Measurements from ENCODE around the gene GPRIN3.

The GPRIN3 gene

DNA sequence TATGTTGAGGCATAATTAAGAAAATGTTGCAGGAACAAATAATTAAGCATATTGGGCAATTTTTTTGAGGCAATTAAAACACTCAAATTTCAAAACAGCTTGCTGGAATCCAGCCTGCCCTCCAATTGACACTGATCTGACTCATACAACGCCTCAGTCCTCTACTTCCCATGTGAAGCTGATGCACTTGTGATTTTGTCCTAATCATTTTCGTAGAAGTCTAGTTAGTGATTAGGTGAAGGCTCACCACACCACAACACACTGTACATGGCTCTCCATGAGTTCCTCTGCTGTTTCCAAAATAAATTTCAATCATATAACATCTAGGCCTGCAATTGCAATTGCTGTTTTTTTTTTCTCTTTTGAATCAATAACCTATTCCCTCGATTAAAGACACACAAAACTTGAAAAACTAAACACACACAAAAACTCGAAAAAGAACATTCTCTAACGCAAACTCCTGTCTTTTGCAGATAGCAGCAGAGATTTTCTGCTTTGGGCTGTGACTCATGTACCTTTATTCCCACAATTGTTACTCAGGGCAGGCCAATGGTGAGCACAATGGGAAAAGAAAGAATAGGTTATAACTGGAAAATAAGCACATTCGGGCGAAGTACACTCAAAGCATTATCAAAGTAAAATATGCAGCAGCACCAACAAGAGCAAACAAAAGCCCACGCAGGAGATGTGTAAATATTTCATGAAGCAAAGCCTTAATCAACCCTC lies 1.7 kb downstream of the GPRIN3 start:
- no peak overlapping the region for H3K9ac ChIP-seq (ENCODE audit: insufficient read length, low read depth)
- H3K27me3 ChIP-seq (ENCODE audit: insufficient read depth, insufficient read length): peaks cover 18% of the 10 kb centered on the region
- H3K4me1 ChIP-seq (ENCODE audit: insufficient read depth, insufficient read length): no peaks in the 10 kb centered on the region
- H3K36me3 ChIP-seq (ENCODE audit: insufficient read depth, insufficient read length, low read length): no peaks in the 10 kb centered on the region
- TF ChIP-seq YY1 (IDR thresholded peaks at IDR 0.05; ENCODE audit: insufficient read depth, insufficient read length) (no peak), SUZ12 (IDR thresholded peaks at IDR 0.05; ENCODE audit: extremely low read depth, insufficient read depth, insufficient read length) (no peak)
- no peaks in the 10 kb centered on the region for H3K9me3 ChIP-seq (ENCODE audit: insufficient read depth, low read length)
- no peak for DNase-seq (ENCODE audit: low read depth, low spot score)
- H3K4me3 ChIP-seq (ENCODE audit: insufficient read length, low read depth): no peak overlapping the region

DNA sequence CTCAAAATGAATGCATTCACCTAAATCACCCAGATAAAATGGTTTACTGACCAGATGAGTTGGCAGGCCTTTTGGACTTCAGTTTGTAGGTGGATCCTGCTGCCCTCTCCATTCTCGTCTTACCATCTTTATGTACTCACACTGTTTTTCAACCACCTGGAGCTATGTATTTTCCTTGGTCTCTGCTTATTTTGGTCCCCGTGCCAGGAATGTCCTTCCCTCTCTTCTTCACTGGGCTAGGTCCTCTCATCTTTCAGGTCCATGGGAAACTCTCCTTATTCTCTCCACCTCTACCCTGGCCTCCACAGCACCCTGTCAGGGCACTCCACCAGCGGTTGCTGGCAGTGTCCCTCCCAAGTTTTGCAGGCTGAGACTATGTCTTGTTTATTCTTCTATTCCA lies 2.6 kb downstream of the GPRIN3 start:
- no peak for DNase-seq (ENCODE audit: low read depth, low spot score)
- Histone ChIP-seq H3K4me1 (ENCODE audit: insufficient read depth, insufficient read length) (no peaks in the 10 kb centered on the region), H3K9ac (ENCODE audit: insufficient read length, low read depth) (no peak overlapping the region), H3K27me3 (ENCODE audit: insufficient read depth, insufficient read length) (peaks cover 18% of the 10 kb centered on the region), H3K4me3 (ENCODE audit: insufficient read length, low read depth) (no peak overlapping the region), H3K9me3 (ENCODE audit: insufficient read depth, low read length) (no peaks in the 10 kb centered on the region), H3K36me3 (ENCODE audit: insufficient read depth, insufficient read length, low read length) (no peaks in the 10 kb centered on the region)
- TF ChIP-seq YY1 (IDR thresholded peaks at IDR 0.05; ENCODE audit: insufficient read depth, insufficient read length): no peak
- no peak for TF ChIP-seq ZNF274 (IDR thresholded peaks at IDR 0.05; ENCODE audit: low read depth, low read length)
- TF ChIP-seq SUZ12 (IDR thresholded peaks at IDR 0.05; ENCODE audit: extremely low read depth, insufficient read depth, insufficient read length): no peak

DNA sequence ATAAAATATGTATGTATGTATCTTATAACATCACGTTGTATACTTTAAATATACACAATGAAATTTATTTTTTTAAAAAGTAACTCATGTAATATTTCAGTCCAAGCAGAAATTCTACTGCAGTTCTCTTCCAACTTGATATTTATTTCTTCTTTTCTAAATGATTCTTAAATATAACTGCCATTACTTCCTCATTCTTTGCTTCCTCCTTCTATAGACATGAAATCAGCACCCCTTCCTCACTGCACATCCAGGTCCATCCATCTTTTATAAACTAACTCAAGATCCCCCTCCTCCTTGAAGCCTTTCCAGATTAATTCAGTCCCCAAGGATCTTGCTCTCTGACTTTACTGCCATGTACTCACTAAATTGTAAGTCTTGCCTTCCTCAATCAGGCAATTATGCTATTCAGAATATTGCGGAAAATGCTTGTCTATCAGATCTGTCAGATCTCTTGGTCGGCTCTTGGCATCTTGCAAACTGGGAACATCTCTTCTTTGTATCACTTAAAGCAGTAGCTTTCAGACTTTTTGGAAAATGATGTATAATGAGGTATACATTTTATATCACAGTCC lies 3.7 kb downstream of the GPRIN3 start:
- no peak for DNase-seq (ENCODE audit: low read depth, low spot score)
- Histone ChIP-seq H3K4me3 (ENCODE audit: insufficient read length, low read depth) (no peak overlapping the region), H3K9ac (ENCODE audit: insufficient read length, low read depth) (no peak overlapping the region), H3K27me3 (ENCODE audit: insufficient read depth, insufficient read length) (peaks cover 18% of the 10 kb centered on the region), H3K36me3 (ENCODE audit: insufficient read depth, insufficient read length, low read length) (no peaks in the 10 kb centered on the region), H3K9me3 (ENCODE audit: insufficient read depth, low read length) (no peaks in the 10 kb centered on the region), H3K4me1 (ENCODE audit: insufficient read depth, insufficient read length) (no peaks in the 10 kb centered on the region)
- TF ChIP-seq SUZ12 (IDR thresholded peaks at IDR 0.05; ENCODE audit: extremely low read depth, insufficient read depth, insufficient read length): no peak
- TF ChIP-seq YY1 (IDR thresholded peaks at IDR 0.05; ENCODE audit: insufficient read depth, insufficient read length): no peak
- no peak for TF ChIP-seq ZNF274 (IDR thresholded peaks at IDR 0.05; ENCODE audit: low read depth, low read length)

DNA sequence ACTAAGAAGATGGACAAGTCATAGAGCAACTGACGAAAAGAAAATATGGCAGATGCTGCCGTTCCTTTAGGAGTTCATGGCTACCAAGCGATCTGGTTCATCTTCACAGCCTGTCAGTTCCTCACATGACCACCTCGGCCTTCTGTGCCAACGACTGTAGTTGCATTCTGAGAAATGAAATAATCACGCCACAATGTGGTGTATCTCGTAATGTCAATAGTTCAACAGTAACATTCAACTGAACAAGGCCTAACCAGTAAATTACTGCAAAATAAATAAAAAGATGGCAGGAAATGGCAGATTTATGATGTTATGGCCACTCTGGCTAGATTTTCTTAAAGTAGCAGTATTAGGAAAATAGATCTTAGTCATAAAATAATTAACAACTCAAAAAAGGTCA lies 4.4 kb downstream of the GPRIN3 start:
- DNase-seq (ENCODE audit: low read depth, low spot score): no peak
- no peaks in the 10 kb centered on the region for H3K9me3 ChIP-seq (ENCODE audit: insufficient read depth, low read length)
- no peak overlapping the region for H3K9ac ChIP-seq (ENCODE audit: insufficient read length, low read depth)
- peaks cover 18% of the 10 kb centered on the region for H3K27me3 ChIP-seq (ENCODE audit: insufficient read depth, insufficient read length)
- H3K4me1 ChIP-seq (ENCODE audit: insufficient read depth, insufficient read length): no peaks in the 10 kb centered on the region
- no peak overlapping the region for H3K4me3 ChIP-seq (ENCODE audit: insufficient read length, low read depth)
- no peaks in the 10 kb centered on the region for H3K36me3 ChIP-seq (ENCODE audit: insufficient read depth, insufficient read length, low read length)
- TF ChIP-seq ZNF274 (IDR thresholded peaks at IDR 0.05; ENCODE audit: low read depth, low read length) (no peak), SUZ12 (IDR thresholded peaks at IDR 0.05; ENCODE audit: extremely low read depth, insufficient read depth, insufficient read length) (no peak), YY1 (IDR thresholded peaks at IDR 0.05; ENCODE audit: insufficient read depth, insufficient read length) (no peak)

DNA sequence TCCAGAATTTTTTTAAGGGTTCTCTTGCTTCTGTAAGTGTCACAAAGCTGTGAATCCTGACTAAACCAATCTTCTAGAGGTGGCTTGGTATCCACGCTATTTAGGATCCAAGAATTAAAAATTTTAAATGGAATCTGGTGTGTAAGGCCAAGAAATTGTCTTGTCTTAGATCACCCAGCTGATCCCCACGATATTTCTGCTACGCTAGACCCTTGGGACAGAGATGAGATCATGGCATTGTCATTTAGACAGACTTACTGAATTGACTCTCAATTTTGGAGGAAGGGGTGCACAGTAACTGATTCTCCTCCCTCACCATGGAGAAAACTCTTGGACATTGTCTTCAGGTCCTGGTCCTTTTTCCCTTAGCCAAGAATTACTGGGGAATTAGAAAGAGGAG lies 5.7 kb downstream of the GPRIN3 start:
- Histone ChIP-seq H3K27me3 (ENCODE audit: insufficient read depth, insufficient read length) (peaks cover 13% of the 10 kb centered on the region), H3K9me3 (ENCODE audit: insufficient read depth, low read length) (no peaks in the 10 kb centered on the region), H3K9ac (ENCODE audit: insufficient read length, low read depth) (no peak overlapping the region), H3K4me3 (ENCODE audit: insufficient read length, low read depth) (no peak overlapping the region), H3K36me3 (ENCODE audit: insufficient read depth, insufficient read length, low read length) (no peaks in the 10 kb centered on the region), H3K4me1 (ENCODE audit: insufficient read depth, insufficient read length) (no peaks in the 10 kb centered on the region)
- no peak for TF ChIP-seq SUZ12 (IDR thresholded peaks at IDR 0.05; ENCODE audit: extremely low read depth, insufficient read depth, insufficient read length)
- no peak for DNase-seq (ENCODE audit: low read depth, low spot score)

DNA sequence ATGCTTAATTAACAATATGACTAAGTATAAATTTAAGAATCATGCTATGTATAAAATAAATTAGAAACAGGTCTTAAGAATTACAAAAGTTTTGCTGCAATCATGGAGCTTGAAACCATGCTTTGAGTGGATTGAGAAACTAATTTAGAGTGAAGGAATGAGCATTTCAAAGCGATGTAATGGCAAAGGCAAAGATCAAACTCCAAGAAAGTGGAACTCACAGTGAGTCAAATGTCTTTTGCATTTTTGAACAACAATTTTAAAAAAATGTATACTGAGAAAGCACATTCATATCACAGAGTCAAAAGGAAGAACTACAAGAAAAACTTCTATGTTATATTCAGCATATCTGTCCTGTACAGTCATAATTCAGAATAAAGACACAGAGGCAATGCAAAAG lies 6.6 kb downstream of the GPRIN3 start:
- no peak for DNase-seq (ENCODE audit: low read depth, low spot score)
- Histone ChIP-seq H3K4me3 (ENCODE audit: insufficient read length, low read depth) (no peak overlapping the region), H3K4me1 (ENCODE audit: insufficient read depth, insufficient read length) (no peaks in the 10 kb centered on the region), H3K36me3 (ENCODE audit: insufficient read depth, insufficient read length, low read length) (no peaks in the 10 kb centered on the region), H3K9ac (ENCODE audit: insufficient read length, low read depth) (no peak overlapping the region), H3K27me3 (ENCODE audit: insufficient read depth, insufficient read length) (peaks cover 4% of the 10 kb centered on the region), H3K9me3 (ENCODE audit: insufficient read depth, low read length) (no peaks in the 10 kb centered on the region)
- no peak for TF ChIP-seq YY1 (IDR thresholded peaks at IDR 0.05; ENCODE audit: insufficient read depth, insufficient read length)
- TF ChIP-seq ZNF274 (IDR thresholded peaks at IDR 0.05; ENCODE audit: low read depth, low read length): no peak
- TF ChIP-seq SUZ12 (IDR thresholded peaks at IDR 0.05; ENCODE audit: extremely low read depth, insufficient read depth, insufficient read length): no peak

DNA sequence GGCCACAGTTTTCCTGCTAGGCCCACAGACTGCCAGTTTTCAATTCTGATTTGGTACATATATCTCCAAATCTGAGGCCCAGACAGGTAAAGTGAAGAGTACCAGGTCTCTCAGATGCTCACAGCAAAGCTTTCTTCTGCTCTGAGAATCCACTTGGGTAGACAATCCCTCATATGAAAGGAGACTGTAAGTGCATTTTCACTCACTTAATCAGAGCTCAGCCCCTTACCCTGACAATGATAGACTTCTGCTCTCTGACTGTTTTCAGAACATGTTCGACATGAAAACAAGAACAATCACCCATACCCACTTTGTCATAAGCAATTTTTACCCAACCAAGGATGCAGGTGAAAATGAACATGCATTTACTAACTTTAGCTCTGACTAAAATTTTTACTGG lies 7.1 kb downstream of the GPRIN3 start:
- no peak for DNase-seq (ENCODE audit: low read depth, low spot score)
- no peak for TF ChIP-seq YY1 (IDR thresholded peaks at IDR 0.05; ENCODE audit: insufficient read depth, insufficient read length)
- no peak for TF ChIP-seq ZNF274 (IDR thresholded peaks at IDR 0.05; ENCODE audit: low read depth, low read length)
- TF ChIP-seq SUZ12 (IDR thresholded peaks at IDR 0.05; ENCODE audit: extremely low read depth, insufficient read depth, insufficient read length): no peak
- Histone ChIP-seq H3K9ac (ENCODE audit: insufficient read length, low read depth) (no peak overlapping the region), H3K4me1 (ENCODE audit: insufficient read depth, insufficient read length) (no peaks in the 10 kb centered on the region), H3K4me3 (ENCODE audit: insufficient read length, low read depth) (no peak overlapping the region), H3K36me3 (ENCODE audit: insufficient read depth, insufficient read length, low read length) (no peaks in the 10 kb centered on the region), H3K27me3 (ENCODE audit: insufficient read depth, insufficient read length) (no peaks in the 10 kb centered on the region), H3K9me3 (ENCODE audit: insufficient read depth, low read length) (no peaks in the 10 kb centered on the region)
